ENCODE measurements around the gene TTYH1.

GRCh38 chr19:54448040-54448773 lies 32.9 kb downstream of the TTYH1 start:
- no peak for TF ChIP-seq POLR2A (IDR thresholded peaks at IDR 0.05; ENCODE audit: low read length)
- TF ChIP-seq GATA1 (IDR thresholded peaks at IDR 0.05; ENCODE audit: low read depth, low read length): no peak

Data from erythroblast (primary cell).